ENCODE measurements around the gene SDK2.

SDK2 gene

DNA sequence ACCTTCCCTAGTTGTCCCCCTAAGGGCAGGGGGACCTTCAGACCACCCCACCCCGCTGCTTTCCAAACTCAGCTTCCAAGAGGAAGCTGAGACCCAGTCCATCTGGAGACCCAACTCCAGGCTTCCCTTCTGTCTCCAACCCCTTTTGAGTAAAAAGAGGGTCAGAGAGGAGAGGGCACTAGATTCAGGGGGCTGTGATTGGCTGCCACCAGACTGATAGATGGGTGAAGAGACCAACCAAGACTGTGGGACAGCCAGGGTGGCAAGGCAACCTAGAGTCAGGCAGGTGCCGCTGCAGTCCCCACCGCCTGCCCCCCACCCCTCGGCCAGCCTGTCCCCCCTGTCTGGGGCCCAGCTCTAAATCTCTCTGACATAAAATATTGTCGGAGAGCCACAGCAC lies 92.5 kb downstream of the SDK2 start:
- no peak for DNase-seq

DNA sequence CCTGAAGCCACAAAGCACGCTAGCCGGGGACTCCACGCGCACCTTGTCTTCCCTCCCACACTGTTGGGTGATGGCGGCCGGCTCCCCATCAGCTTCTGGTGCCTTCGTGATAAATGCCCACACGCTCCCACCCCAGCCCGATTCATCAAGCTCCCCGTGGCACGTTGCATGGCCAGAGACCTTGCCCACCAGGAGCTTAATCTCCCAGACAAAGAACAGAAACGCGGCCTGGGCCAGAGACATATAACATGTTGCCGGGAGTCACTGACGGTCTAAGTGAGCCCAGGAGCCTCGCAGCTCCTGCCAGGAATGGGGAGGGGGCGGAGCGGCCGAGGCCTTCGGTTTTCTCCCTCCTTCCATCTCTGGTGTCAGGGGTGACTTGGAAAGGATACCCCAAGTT lies 93.1 kb downstream of the SDK2 start:
- DNase-seq, result no peak

DNA sequence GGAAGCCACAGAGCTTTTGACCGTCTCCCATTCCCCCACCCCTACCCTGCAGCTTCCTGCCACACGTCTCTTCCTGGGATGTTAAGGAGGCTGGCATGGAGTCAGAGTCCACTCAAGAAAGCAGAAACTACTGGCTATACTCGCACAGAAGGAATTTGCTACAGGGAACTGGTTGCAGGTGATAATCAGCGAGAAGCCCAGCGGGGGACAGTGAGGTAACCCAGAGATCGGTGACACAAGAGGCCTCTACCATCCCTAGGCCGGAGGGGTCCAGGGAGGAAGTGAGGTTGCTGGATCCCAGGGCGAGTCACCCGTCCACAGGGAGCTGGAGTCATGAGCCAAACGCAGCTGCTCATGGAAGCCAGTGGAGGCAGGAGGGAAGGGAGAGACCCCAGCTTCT lies 93.7 kb downstream of the SDK2 start:
- no peak for DNase-seq

DNA sequence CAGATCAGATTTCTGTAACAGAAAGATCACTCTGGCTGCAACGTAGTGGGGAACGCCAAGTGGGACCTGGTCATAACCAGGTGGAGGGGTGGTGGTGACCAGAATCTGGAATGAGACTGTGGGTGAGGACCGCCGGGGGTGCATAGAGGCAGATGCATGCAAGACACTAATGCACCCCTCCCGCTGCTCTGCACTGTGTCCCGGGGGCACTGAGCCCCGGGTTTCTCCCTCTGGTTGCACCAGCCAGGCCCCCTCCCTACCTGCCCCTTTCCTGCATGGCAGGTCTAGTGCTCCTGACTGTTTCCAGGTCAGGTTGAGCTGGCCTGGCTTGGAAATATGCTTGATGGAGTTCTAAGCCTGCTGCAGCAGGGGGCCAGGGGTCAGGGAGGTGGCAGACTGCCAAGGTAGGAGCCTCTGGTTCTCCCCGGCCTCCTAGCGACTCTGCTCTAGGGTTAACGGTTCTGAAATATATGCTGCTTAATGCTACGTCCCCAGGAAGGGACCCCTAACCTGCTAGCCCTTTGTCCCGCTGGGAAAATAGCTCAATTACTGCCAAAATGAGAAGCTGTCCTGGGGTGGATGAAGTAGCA lies 94.3 kb downstream of the SDK2 start:
- DNase-seq, result no peak

DNA sequence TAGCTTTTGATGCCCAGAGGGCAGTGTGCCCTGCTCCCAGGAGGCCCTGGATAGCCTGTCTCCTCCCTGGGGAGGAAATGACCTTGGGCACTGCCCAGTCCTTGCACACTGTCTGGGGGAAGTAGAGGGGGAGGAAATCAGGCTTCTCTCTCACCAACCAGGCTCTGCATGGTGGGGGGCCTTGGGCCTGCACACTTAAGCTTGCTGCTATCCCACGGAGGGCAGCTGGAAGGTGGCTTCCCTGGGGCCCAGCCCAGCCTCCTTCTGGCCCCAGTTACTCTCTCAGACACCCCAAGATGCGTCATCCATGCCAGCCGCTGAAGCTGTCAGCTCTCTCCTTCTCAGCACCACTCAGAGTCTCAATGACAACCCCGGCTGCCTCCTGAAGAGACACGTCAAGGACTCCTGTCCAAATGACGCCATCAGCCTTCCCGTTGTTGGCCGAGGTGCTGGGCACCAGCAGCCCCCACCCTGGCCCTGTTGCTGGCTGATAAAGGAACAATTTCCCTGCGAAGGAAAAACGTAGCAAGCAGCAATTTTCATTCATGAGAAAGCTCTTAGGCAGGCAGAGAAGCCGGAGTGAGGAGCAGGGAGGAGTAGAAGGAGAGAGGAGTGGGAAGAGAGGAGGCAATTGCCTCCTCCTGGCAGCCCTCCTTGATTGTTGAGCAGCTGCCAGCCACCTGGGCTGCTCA lies 95.5 kb downstream of the SDK2 start:
- no peak for DNase-seq

DNA sequence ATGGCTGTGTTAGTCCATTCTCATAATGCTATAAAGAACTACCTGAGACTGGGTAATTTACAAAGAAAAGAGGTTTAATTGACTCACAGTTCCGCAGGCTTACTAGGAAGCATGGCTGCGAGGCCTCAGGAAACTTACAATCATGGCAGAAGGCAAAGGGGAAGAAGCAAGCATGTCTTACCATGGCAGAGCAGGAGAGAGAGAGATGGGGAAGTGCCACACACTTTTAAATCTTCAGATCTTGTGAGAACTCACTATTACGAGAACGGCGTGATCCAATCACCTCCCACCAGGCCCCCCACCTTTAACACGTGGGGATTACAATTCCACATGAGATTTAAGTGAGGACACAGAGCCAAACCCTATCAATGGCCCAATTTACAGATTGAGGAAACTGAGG lies 96.5 kb downstream of the SDK2 start:
- DNase-seq, result no peak

DNA sequence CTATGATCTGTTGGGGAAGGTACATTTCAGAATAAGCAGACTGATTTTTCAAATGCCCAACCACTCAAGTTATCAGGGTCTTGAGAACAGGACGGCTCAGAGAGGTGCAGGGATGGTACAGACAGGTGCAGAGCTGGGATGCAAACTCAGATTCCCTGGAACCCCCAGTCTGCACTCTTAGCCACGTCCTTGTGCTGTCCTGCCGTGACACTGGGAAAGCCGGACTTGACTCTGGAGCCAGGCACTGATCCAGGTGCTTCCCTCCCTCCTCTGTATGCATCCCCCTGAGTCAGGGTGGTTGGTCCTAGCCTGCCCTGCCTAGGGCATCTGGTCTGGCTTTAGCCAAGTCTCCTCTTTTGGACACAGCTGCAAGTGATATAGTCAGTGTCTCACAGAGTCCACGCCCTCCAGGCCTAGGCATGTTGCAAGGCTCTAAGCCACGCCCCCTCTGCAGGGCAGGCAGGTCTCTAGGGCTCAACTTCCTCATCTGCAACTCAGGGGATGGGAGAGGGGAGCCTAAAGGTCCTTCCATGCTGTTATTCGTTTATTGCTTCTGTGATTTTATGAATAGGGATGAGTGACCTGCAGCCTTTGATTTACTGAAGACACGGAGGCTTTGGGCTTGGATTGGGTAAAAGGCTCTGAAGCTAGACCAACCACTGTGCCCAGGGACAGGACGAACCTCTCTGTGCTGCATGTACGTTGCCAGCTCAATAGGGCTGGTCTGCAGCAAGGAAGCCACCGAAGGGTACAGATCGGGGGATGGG lies 97.3 kb downstream of the SDK2 start:
- DNase-seq, result peak; percentile 43

DNA sequence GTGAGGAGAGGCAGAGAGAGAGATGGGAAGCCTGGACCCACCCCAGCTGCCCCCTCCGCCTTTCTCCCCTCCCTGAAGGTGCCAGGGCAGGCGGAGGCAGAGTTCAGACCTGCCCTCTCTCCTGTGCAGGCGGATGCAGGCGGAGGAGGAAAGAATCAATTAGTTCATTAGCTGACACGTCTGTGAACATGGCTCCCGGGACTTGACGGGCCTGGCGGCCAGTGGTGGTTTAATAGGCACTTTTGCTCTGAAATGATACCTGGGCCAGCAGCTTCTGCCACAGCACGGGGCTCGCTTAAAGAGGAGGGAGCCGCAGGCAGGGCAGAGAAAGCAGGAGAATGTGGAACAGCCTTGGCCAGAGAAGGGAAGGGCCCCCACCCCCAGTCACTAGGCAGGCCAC lies 98.1 kb downstream of the SDK2 start:
- peak; percentile 29 for DNase-seq

DNA sequence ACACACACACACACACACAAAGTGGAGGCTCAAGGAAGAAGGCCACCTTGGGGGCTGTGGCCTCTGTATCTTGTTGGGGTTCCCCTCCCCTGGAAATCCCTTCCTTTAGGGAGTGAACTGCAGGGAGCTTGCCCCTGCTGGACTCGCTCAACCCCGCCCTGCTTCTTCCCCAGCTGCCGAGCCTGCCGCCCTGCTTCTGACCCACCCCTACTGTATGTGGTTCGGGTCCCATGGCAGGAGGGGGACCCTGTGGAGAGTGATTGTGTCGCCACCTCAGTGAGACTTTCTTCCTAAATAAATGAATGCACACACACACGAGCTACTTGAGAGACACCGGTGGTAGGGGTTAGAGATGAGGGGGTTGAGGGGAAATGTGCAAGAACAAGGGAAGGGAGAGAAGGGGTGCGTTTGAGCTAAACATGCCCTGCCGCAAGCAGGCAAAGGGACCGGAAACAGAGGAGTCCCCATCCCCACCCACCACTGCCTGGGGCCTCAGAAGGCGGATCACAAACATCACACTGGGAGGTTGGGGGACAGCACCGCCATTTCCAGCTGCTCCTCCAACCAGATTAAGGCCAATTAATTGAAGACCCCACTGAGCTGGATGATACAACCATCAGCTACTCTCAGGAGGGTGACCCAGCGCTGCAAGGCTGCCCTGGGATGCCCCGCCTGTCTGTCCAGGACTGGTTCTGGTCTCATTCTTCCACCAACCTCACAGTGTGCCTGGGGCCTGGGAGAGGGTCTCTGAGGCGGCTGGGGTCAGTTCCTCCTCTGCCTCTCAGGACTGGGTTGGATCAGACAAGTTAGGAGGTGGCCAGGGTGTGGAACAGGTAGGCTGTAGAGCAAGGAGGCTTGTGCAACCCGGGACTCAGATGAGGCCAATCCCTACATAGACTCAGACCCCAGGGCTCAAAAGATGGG lies 98.9 kb downstream of the SDK2 start:
- DNase-seq, result no peak

DNA sequence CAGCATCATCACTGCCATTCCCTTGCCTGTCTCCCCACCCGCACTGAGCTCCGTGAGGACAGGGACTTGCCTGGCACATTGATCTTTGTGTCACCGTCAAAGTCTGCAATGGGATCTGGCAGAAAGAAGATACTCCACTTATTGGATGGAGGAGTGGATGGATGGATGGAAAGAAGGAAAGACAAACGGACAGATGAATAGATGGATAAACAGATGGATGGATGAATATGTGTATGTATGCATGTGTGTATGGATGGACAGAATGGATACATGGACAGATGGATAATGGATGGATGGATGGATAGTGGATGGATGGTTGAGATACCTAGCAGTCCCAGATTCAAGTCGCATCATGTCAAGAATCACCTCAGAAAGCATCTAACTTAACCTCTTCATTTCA lies 99.9 kb downstream of the SDK2 start:
- DNase-seq, result no peak

DNA sequence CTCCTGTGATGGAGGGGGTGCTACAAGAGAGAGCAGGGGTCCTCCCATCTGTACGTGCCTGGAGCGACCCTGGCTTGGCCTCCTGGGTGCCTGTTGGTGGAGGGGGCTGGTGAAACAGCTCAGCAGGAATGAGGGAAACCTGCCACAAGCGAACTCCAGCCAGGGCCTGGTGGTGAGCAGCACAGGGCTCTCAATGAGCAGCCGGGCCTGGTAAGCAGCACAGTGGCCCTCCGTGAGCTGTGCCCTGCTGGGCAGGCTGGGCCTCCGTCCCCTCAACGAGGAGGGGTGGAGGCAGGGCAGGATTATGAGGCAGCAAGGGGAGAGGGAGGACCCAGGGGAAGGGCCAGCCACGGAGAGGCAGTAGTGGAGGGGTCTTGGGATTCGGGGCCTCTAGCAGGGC lies 101.9 kb downstream of the SDK2 start:
- DNase-seq, result no peak

DNA sequence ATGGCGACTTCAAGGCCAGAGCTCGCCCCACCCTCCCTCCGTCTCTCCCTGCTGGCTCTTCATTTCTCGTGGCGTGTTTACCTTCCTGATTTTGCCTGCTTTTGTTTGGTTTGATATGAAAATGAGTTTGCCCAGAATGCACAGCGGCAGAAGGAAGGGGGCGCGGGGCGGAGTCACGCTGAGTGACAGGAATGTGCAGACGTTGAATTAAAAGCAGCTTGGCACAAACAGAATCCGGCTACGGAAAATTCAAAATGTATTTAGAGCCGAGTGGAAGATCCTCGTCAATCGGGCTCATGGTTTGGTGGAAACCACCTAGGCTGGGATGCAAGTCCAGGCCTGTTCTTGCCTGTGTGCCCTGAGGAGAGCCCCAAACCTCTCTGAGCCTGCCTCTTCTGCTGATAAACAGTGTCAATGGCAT lies 102.7 kb downstream of the SDK2 start:
- peak; percentile 10 for DNase-seq

DNA sequence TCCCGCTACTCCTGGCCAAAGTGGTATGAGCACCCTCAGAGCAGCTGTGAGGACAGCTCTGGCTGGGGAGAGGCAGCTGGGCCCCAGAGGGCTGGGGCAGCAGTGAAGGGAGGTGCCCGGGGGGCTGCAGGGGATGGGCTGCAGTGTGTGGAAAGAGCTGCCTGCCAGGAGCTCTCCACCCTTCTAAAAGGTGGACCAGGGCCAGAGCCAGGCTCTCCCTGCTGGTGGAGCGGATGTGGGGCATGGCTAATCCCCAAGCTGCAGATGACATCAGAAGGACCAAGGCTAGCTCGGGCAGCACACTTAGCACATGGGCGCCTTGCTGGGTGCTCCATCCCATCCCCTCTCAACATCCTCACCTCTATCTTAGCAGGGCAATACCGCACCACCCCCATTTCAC lies 103.1 kb downstream of the SDK2 start:
- peak; percentile 25 for DNase-seq

DNA sequence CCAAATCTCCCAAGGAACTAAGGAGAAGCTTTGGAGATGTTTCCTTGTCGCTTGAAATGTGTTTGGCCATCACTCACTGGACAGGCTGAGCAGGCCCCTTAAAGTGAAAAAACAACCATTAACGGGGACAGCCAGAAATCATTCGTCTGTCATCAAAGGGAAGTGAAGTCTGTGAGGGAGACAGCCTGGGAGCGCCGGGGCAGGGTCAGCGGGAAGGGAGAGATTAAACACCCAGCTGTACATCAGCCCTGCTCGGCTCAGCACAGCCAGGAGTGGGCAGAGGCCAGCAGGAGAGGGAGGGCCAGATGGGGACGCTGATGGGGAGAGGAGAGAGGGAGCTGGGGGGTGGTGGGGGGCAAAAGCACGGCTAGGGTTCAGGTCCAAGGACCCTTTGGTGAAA lies 105.1 kb downstream of the SDK2 start:
- no peak for DNase-seq

DNA sequence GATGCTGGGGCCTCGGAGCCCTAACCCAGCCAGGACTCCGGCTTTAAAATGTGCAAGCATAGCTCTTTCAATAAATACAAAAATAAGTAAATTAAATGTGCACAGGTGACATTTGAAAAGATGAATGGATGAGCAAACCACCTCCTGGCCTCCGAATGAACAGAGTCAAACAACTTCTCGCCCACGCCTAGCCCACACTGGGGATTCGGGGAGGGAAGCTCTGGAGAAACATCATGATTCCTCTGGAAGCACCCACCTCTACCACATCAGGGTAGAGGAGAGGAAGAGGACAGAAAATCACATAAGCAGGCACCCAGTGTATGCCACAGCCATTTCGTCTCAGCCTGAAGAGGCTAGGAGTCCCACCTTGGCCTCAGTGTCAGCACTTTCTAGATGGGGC lies 105.8 kb downstream of the SDK2 start:
- no peak for DNase-seq

DNA sequence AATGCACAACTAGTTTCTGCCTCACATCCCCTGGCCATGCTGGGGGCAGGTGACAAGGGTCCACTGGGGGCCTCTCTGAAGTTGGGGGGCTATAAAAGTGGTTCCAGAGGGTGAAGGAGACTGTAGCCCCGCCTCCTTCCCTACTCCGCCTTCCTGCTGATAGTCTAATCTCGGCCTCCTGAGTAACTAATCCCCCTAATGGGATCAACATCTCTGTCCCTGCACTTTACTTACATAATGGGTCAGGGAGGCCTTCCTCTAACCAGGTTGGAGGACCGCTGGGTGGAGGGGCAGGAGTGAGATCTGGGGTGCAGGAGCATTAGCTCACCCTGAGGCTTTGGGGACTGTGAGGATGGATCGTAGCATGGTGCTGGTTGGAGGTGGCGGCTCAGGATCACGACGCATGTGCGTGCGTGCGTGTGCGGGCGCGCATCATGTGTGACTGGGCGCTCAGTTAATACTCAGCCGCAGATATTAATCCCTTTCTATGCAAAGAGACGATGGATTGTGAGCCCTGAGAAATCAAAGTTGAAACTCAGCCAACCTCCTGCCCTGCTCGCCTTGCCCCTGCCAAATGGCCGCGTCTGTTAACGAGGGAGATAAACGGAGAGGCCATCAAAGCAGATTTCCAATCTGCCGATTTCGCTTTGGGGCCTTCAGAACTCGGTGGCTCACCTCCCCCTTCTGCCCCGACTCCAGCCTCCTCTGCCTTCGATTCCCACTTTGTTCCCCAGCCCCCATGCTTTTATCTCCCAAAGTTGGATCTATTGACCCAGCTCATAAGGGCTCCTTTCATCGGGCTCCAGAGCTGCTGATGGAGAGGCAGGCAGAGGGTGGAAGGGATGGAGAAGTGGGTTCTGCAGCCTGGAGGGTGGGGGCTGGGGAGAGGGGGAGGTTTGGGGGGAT lies 107.3 kb downstream of the SDK2 start:
- DNase-seq, result no peak

DNA sequence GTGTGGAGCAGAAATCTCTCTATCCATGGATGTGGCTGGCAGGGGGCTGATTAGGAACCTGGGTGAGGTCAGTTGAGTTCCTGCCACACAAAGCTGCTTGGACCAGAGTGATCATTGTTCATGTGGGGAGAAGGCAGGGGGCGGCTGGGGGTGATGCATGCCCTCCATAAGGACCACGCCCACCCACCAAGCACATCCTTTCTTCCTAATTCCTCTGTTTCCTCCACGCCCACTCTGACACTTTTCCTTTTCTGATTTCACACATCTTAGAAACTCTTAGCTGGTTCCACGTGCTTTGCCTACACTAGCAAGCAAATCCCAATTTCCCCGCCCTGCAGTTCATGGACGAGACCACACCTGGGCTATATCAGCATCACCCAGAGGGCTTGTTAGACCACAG lies 108.5 kb downstream of the SDK2 start:
- DNase-seq, result no peak

DNA sequence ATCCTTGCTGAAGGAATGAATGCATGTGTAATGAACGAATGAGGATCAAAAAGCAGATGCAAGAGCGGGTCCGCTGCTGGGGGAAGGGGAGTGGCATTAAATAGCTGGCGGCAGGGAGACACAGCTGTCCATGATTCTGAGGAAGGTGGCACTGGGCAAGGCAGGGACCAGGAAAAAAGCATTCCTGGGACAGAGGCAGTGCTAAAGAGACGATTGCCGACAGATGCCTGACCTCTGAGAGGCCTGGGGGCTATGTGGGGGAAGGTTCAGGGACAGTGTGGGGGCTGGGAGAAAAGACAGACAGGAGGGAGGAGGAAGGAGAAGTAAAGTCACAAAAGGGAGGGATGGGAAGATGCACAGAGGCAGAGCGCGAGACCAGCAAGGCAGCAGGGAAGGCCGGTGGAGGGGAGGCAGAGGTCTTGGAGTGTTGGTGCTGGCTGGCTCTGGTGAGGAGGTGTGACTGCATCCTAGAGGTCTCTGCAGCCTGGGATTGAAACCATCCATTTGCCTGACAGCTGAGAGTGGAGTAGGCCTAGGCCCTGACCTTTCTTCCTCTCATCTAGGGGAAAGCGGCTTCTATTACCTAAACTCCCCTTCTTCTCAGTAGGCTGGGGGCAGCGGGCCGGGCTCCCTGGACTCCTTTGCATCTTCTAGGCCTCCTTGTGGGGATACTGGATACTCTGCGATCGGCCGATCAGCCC lies 109.9 kb downstream of the SDK2 start:
- no peak for DNase-seq

DNA sequence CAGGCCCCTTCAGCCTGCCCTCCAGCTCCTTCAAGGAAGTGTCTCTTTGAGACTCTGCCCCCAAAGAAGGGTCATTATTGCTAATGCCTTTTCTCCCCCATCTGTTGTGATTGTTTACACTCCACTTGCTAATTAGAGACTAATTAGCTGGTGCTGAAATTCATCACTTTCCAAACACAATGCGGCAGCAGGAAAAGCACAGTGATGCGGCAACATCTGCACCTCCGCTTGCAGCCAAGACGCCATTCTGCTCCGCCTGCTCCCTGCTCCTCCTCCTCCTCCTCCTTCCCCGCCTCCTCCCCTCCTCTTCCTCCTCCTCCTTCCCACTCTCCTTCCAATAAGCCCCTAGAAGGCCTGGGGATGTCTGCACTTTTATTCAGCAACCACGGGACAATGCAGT lies 110.5 kb downstream of the SDK2 start:
- DNase-seq, result no peak

DNA sequence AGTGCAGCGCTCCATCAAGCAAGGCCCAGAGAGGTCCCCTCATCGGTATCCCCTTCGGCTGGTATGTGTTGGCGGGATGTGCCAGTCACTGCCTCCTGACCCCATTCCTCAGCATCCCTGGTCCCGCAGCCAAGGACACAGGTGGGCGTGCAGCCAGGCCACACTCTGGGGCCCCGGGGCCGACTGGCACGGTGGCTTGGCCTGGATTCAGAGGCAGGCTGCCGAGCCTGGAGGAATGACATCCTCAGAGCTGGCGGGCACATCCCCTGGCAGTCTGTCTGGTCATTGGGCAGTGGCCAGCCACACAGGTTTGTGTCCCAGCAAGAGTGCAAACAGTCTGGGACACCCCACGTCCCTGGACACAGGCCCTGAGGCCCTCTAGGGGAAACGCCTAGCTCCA lies 111.1 kb downstream of the SDK2 start:
- no peak for DNase-seq

DNA sequence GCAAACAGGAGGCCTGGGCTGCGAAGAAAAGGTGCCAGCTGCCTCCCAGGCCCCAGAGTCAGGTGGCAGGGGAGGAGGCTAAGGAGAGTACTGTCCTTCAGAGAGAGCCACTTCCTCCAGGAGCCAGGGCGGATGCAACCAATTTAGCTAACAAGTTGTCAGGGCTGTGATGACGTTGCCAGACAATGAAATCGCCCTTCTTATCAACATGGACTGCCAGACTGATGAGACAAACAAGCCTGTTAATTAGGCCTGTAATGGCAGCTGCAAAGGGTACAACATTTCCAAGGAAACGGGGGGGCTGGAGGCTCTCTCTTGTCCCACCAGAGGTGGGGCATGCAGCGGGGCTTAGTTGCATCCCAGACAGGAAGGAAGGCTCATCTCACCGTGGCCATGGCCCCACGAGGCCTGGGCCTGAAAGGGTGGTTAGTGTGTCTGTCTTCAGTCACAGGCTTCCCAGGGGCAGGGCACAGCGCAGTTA lies 111.8 kb downstream of the SDK2 start:
- peak; percentile 82 for DNase-seq

Data from DMS153 (cell line).